Activated CD4-positive, alpha-beta T cell treated with anti-CD3 and anti-CD28 coated beads, Interleukin-2, amount 10 ng/mL, durations not matched to agents 24 days and 14 days (primary cell): Measurements from ENCODE around the gene NFS1. TPM values are rescaled to one million over a fixed set of nuclear protein-coding genes. Genes with fewer than 3 reads are reported as not detected.
A peak's percentile ranks its signal among the peaks of the same experiment; 100 is the strongest.
"Not testable (repeated sequence)": the region's sequence is repeated elsewhere in the genome, so short reads cannot be mapped to it uniquely, and the experiment has no call there.

ENCODE experiments used
- DNase-seq: peaks from one replicate; pipeline ENCODE4 v3.0.0; 2022
- H3K27ac Mint-ChIP-seq: one replicate; pipeline ENCODE4 v1.8.0; 2022; ENCODE audit warnings: mild to moderate bottlenecking, mixed read lengths
- H3K27me3 Mint-ChIP-seq: one replicate; pipeline ENCODE4 v1.8.0; 2022; ENCODE audit warnings: mixed read lengths
- H3K36me3 Mint-ChIP-seq: one replicate; pipeline ENCODE4 v1.8.0; 2022; ENCODE audit warnings: low read depth, mild to moderate bottlenecking, mixed read lengths
- H3K4me1 Mint-ChIP-seq: one replicate; pipeline ENCODE4 v1.8.0; 2021; ENCODE audit warnings: mixed read lengths
- H3K4me3 Mint-ChIP-seq: one replicate; pipeline ENCODE4 v1.8.0; 2022; ENCODE audit warnings: mild to moderate bottlenecking, moderate library complexity, mixed read lengths
- H3K9me3 Mint-ChIP-seq: one replicate; pipeline ENCODE4 v1.8.0; 2021; ENCODE audit warnings: mixed read lengths
- intact Hi-C: fragments of 100-400 bp; cut with micrococcal nuclease; formaldehyde crosslinking; loops from one replicate; pipeline ENCODE4 v1.15.1; 2023
- total RNA-seq: library from RNA; stranded (reverse); gene quantifications from 2 replicates; pipeline ENCODE4 v1.2.3, GENCODE V29; 2022

The NFS1 gene
- total RNA-seq, 1 donor from 2014 or later: 42.8 TPM

DNA sequence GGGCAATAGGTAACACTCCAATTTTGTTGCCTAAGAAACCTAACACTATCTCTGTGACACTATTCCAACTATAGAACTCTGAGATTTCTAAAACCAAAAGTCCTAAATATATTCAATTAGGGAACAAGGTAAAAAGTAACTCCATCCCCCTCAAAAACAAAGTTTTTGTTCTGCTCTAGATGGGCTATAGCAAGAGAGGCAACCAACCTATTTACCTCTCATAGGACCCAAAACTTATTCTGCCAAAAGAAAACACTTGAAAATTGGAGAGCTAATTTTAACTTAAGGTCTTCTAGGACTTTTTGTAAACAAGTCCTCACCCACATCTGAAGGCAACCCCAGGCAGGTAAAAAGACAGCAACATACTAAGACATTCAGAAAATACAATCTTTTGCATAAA is 35.2 kb upstream of the NFS1 start:
- intact Hi-C loops: loop anchor here (2.0 kb wide), 1 partner anchor 26 kb away; no protein-coding TSS in a partner anchor
- Mint-ChIP-seq H3K9me3 (no peaks in the 10 kb centered on the region), H3K4me3 (peak overlapping the region; percentile 55), H3K27ac (peak overlapping the region; percentile 18), H3K36me3 (peaks cover 81% of the 10 kb centered on the region), H3K4me1 (peaks cover 40% of the 10 kb centered on the region), H3K27me3 (no peaks in the 10 kb centered on the region)
- DNase-seq: no peak

DNA sequence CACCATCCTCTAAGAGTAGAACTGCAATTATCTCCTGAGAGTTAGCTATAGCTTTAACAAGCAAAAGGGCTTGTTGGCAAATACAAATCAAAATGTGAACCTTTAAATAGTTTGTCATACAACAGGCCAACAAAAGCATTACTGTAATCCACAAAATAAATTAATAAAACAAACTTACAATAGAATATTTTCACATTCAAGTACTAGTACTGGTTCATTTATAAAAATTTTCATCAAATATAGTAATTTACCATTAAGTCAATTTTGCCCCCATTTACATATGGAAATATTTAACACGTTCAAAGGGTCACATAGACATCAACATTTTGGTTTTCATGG is 33.5 kb upstream of the NFS1 start:
- DNase-seq: no peak
- intact Hi-C loops: no loop called here
- Mint-ChIP-seq H3K4me3 (no peak overlapping the region), H3K9me3 (no peaks in the 10 kb centered on the region), H3K27ac (no peak overlapping the region), H3K36me3 (peaks cover 74% of the 10 kb centered on the region), H3K4me1 (peaks cover 29% of the 10 kb centered on the region), H3K27me3 (no peaks in the 10 kb centered on the region)

DNA sequence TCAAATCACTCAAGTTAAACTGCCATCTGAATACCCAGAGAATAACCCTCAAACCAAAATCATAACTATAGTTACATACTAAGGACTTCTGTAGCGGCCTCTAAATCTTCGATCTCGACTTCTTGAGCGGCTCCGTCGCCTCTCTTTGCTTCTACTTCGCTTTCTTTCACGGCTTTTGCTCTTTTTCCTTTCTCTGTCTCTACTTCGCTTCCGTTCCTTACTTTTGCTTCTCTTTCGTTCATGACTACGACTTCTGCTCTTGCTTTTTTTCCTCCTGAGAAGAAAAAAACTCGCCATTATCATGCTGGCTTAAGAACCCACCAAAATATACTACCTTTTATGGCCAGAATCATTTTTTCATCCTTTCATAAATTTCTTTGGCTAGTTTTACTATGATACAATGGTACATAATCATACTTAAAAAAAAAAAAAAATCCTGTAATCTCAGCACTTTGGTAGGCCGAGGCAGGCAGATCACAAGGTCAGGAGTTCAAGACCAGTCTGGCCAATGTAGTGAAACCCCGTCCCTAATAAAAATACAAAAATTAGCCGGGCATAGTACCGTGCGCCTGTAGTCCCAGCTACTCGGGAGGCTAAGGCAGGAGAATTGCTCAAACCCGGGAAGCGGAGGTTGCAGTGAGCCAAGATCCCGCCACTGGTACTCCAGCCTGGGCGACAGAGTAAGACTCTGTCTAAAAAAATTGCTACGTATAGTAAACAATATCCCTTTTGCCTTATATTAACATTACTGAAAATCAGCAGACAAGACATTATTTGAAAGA is 32.9 kb upstream of the NFS1 start:
- Mint-ChIP-seq H3K4me1 (peaks cover 29% of the 10 kb centered on the region), H3K4me3 (peak overlapping the region; percentile 6), H3K27ac (no peak overlapping the region), H3K27me3 (no peaks in the 10 kb centered on the region), H3K9me3 (no peaks in the 10 kb centered on the region), H3K36me3 (peaks cover 73% of the 10 kb centered on the region)
- intact Hi-C loops: no loop called here
- no peak for DNase-seq

DNA sequence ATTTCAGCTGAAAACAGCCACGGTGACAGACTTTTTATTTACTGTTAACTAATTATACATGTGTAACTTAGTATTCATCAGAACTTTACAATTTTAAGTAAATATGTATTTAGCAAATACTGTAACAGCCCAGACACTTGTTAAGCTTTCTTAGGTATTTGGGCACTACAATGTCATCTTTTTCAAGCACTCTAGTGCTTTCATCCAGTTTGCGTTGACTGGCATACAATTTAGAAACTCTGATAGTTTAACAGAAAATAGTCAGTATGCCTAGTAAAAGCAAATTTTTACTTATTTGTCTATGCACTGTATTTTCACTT is 32.3 kb upstream of the NFS1 start:
- Mint-ChIP-seq H3K4me1 (peaks cover 29% of the 10 kb centered on the region), H3K9me3 (no peaks in the 10 kb centered on the region), H3K36me3 (peaks cover 73% of the 10 kb centered on the region), H3K27me3 (no peaks in the 10 kb centered on the region), H3K27ac (no peak overlapping the region), H3K4me3 (no peak overlapping the region)
- no peak for DNase-seq
- intact Hi-C loops: no loop called here

DNA sequence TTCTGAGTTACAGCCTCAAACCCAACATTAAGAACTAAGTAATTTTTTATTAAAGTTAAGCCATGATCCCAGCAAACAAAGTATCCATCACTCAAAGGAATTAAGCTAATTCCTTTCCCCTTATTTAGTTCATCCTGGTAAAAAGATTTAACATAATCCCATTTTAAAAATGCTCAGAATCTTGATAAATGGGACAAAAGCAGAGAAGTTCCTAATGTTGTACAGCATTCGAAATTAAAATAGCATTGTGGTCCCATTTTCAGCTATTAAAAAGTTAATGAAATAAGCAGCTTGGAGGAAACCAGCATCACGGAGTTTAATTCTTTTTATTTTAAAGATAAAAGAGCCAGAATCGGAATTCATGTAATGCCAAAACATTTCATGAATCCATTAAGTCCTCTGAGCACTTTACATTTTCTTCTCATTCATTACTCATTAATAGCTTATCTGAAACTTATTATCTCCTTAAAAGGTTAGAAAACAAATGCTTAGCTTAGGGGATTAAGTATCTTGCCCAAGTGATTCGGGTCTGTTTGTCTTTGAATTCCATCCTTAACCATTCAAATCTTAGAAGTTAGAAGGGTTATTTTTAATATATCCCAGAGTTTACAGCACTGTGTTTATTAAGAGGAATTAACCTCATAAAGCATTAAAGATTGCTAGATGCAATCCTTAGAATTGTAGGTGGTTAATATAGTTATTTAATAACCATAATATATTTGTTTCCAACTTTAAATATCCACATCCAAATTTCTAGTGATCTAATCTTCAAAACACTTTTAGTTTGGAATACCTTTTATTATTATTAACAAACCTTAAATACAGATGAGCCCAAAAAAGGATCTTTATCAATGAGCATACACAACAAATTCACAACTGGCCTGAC is 31.7 kb upstream of the NFS1 start:
- Mint-ChIP-seq H3K27me3 (no peaks in the 10 kb centered on the region), H3K9me3 (no peaks in the 10 kb centered on the region), H3K36me3 (peaks cover 72% of the 10 kb centered on the region), H3K4me1 (peaks cover 26% of the 10 kb centered on the region), H3K4me3 (no peak overlapping the region), H3K27ac (no peak overlapping the region)
- intact Hi-C loops: loop anchor here (1.0 kb wide), 1 partner anchor 8 kb away; no protein-coding TSS in a partner anchor
- DNase-seq: no peak

DNA sequence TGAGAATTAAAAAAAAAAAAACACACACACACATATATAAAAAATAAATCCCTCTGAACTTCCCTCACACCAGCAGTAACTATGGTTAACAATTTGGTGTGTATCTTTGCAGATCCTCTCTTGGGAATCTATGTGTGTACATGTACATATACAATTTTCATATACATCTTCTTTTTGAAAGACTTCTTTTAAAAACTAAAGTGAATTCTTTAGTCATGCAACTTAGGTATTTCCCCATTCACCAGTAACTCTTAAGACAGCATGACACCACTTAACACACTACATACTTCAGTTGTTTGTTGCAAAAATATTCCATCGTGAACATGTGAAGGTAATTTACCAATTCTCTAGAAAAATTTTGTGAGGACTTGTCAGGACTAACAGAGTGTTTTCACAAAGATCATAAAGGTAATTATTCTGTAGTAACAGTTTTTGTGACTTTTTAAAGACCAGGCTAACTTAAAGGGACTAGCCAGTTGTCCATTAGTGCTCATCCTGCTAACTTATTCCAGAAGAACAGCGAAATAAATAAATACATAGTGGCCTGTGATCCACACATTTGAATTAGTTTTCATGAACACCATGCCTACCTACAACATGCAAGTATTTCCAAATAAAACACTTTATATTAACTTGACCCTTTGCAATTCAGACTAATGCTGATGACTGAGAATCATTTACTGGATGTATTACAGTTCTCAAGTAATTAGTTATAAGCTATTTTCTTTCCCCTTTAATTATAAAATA is 30.9 kb upstream of the NFS1 start:
- Mint-ChIP-seq H3K27me3 (no peaks in the 10 kb centered on the region), H3K9me3 (no peaks in the 10 kb centered on the region), H3K27ac (no peak overlapping the region), H3K4me1 (peaks cover 26% of the 10 kb centered on the region), H3K4me3 (no peak overlapping the region), H3K36me3 (peaks cover 73% of the 10 kb centered on the region)
- DNase-seq: no peak
- intact Hi-C loops: loop anchor here (1.0 kb wide), 1 partner anchor 9 kb away; no protein-coding TSS in a partner anchor

DNA sequence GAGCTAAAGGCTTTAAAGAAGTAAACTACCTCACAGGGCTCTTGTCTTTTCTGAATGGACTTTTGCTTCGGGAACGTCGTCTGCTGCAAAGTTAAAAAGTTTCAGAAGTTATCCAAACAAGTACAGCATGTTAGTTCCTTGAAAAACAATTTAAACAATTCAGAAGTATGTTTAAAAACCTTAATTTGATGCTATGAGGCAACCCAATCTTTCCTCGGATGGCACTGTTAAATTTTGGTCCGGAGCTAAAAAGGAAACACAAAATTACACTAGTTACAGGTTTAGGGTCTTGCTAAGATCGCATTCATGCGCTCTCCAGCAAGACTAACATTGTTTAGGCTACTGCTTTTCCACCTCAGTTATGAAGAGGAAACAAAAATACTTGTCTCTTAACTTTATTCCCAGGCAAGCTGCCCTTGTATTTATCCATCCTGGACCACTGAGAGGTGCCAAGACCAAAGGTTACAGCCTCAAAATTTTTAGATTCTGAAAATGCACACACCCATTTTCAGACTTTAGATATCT is 30.2 kb upstream of the NFS1 start:
- Mint-ChIP-seq H3K4me3 (no peak overlapping the region), H3K4me1 (peaks cover 23% of the 10 kb centered on the region), H3K9me3 (no peaks in the 10 kb centered on the region), H3K36me3 (peaks cover 73% of the 10 kb centered on the region), H3K27me3 (no peaks in the 10 kb centered on the region), H3K27ac (no peak overlapping the region)
- intact Hi-C loops: no loop called here
- DNase-seq: no peak

DNA sequence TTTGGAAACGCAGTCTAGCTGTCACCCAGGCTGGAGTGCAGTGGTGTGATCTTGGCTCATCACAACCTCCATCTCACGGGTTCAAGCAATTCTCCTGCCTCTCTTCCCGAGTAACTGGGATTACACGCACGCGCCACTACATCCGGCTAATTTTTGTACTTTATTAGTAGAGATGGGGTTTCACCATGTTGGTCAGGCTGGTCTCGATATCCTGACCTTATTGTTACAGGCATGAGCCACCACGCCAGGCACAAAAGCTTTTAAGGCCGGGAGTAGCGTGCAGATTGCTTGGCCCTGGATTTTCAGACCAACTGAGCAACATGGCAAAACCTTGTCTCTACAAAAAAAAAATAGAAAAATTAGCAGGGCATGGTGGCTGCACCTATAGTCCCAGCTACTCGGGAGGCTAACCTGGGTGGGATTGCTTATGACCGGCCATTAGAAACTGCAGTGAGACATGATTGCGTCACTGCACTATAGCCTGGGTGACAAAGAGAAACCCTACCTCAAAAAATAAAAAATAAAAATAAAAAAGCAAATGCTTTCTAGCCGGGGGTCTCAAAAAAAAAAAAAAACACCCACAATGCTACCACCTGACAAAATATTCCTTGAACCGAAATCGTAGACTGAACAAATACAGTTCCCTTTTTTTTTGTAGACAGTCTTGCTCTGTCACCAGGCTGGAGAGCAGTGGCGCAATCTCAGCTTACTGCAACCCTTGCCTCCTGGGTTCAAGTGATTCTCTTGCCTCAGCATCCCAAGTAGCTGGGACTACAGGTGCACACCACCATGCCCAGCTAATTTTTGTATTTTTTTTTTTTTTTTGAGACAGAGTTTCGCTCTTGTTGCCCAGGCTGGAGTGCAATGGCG is 27.9 kb upstream of the NFS1 start:
- Mint-ChIP-seq H3K27me3 (no peaks in the 10 kb centered on the region), H3K4me1 (peaks cover 10% of the 10 kb centered on the region), H3K4me3 (no peak overlapping the region), H3K9me3 (no peaks in the 10 kb centered on the region), H3K36me3 (peaks cover 71% of the 10 kb centered on the region), H3K27ac (no peak overlapping the region)
- no peak for DNase-seq
- intact Hi-C loops: no loop called here

DNA sequence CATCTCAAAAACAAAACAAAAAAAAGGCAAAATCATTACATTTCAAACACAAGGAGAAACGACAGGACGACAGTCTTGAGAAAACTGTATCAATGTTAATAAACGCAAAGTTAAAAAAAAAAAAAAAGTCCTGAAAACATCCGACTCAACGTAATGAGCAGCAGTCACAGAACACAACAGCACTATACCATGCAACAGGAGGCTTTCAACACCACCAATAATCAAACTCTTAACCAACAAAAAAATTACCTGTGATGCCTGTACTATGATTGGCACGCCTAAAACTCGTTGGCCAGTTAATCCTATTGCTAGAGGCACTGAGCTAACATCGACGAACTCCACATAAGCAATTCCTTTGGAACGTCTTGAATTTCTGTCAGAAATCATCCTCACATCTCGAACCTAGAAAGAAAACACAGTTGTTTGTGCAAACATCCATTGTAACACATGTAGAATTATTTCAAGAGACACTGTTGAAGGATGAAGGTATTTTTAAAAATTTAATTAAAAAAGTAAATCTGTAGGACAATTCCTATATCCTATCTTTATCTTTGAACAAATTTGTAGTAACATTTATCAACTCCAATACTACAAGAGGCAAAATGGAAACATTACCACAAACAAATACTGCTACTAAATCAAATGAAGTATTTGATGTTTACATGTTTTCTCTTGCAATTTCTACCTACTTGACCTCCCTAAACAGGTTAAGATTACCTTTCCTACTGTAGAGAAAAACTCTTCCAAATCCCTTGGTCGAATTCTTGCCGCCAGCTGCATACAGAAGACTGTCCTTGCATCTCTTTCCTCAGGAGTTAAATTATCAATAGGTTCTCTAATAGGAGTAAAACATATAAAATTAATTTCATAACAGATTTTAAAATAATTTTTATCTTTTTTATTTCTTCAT is 25.4 kb upstream of the NFS1 start:
- no peaks in the 10 kb centered on the region for H3K9me3 Mint-ChIP-seq

DNA sequence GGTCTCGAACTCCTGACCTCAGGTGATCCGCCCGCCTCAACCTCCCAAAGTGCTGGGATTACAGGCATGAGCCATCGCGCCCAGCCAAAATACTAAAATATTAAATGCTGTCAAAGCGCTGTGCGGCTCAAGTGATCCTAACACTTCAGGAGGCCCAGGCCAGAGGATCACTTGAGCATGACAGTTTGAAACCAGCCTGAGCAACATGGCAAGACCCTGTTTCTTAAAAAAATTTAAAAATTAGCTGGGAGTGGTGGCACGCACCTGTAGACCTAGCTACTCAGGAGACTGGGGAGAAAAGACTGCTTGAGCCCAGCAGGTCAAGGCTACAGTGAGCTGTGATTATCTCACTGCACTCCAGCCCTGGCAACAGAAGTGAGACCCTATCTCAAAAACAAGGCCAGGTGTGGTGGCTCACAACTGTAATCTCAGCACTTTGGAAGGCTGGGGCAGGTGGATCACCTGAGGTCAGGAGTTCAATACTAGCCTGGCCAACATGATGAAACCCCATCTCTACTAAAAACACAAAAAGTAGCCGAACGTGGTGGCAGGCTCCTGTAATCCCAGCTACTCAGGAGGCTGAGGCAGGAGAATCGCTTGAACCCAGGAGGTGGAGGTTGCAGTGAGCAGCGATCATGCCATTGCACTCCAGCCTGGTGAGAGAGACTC is 24.6 kb upstream of the NFS1 start:
- H3K4me3 Mint-ChIP-seq, intact Hi-C loops: not testable (repeated sequence)

More for the DNA sequence above, 25.4 kb upstream of the NFS1 start:
- Mint-ChIP-seq H3K27ac (no peak overlapping the region), H3K27me3 (no peaks in the 10 kb centered on the region), H3K4me1 (peaks cover 16% of the 10 kb centered on the region), H3K4me3 (no peak overlapping the region), H3K36me3 (peaks cover 76% of the 10 kb centered on the region)
- no peak for DNase-seq
- intact Hi-C loops: no loop called here

DNA sequence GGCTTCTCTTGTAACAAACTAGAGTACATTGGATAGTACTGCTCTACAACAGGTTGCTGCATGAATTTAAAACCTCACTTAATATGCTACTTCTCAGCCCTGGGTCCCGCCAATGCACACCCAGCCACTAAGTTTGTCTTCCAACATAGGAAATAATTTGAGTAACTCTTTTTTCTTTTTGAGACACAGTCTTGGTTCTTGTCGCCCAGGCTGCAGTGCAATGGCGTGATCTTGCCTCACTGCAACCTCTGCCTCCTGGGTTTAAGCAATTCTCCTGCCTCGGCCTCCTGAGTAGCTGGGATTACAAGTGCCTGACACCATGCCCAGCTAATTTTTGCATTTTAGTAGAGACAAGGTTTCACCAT is 24.1 kb upstream of the NFS1 start:
- H3K9me3 Mint-ChIP-seq, H3K4me3 Mint-ChIP-seq, H3K27me3 Mint-ChIP-seq, intact Hi-C loops: not testable (repeated sequence)
- Mint-ChIP-seq H3K27ac (peak overlapping the region; percentile 15), H3K4me1 (peaks cover 16% of the 10 kb centered on the region), H3K36me3 (peaks cover 77% of the 10 kb centered on the region)
- DNase-seq: peak; percentile 48

More for the DNA sequence above, 24.6 kb upstream of the NFS1 start:
- not testable (repeated sequence) for H3K27me3 Mint-ChIP-seq, H3K9me3 Mint-ChIP-seq, DNase-seq
- H3K4me1 Mint-ChIP-seq: peaks cover 16% of the 10 kb centered on the region
- H3K27ac Mint-ChIP-seq: peak overlapping the region; percentile 15
- peaks cover 76% of the 10 kb centered on the region for H3K36me3 Mint-ChIP-seq

DNA sequence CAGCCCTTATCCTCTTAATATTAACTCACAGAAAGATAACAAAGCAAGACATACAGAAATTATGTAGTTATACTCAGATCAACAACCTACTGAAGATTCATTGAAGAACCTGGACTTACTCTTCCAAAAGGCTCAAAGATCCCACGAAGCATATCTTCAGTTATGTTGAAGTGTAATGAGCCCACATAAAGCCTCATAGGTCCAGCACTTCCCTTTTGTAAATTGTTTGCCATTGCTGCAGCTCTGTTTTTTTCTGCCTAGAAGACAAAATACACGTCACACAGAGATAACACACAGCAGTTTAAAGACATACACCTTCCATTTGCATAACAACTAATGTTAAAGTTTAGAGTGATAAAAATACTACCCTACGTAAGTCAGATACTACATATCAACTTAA is 22.5 kb upstream of the NFS1 start:
- no peak for DNase-seq
- Mint-ChIP-seq H3K9me3 (no peaks in the 10 kb centered on the region), H3K27me3 (no peaks in the 10 kb centered on the region), H3K27ac (no peak overlapping the region), H3K36me3 (peaks cover 78% of the 10 kb centered on the region), H3K4me3 (no peak overlapping the region), H3K4me1 (peaks cover 18% of the 10 kb centered on the region)
- intact Hi-C loops: no loop called here
